ENCODE measurements around the gene GAS2L2.
"Not testable (repeated sequence)": the region's sequence is repeated elsewhere in the genome, so short reads cannot be mapped to it uniquely, and the experiment has no call there.

Gene GAS2L2

DNA sequence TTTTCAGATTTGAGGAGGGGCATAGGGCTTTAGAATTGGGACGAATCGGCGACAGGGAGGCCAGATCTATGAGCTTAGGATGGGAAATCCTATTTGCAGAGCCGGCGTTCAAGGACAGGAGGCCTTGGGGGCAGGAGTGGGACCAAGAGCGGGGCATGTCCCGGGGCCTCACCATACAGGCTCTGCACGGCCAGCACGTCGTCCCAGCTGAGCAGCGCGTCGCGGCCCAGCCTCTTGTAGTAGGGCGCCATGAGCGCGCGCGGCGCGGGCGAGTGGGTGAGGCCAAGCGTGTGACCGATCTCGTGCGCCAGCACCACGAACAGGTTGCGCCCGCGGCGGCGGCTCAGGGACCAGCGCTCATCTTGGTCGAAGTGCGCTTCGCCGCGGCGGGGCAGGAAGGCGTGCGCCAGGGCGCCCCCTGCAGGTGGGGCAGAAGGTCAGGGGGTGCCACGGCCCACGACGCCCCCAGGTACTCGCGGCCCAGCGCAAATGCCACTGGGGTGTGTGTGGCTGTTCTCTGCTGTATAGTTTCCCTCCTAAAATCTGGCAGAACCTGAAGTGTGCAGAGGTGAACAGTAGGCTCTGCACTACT lies 17.0 kb upstream of the GAS2L2 start:
- DNase-seq = no peak

DNA sequence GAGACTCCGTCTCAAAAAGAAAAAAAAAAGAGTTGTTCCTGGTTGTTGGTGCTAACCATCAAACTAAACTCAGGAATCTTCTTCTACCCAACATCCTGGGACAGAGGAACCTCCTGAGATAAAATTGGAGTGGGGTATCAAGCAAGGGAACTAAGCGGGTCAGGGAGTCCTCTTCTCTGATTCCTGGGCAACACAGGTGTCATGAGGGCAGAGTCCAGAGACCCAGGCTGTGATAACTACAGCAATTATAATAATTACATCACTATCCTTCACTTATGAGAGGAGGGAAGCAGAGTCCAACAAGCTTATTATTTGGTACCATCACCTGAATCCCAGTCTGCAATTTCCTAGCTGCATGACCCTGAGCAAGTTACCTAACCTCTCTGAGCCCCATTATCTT lies 15.8 kb upstream of the GAS2L2 start:
- DNase-seq = no peak

DNA sequence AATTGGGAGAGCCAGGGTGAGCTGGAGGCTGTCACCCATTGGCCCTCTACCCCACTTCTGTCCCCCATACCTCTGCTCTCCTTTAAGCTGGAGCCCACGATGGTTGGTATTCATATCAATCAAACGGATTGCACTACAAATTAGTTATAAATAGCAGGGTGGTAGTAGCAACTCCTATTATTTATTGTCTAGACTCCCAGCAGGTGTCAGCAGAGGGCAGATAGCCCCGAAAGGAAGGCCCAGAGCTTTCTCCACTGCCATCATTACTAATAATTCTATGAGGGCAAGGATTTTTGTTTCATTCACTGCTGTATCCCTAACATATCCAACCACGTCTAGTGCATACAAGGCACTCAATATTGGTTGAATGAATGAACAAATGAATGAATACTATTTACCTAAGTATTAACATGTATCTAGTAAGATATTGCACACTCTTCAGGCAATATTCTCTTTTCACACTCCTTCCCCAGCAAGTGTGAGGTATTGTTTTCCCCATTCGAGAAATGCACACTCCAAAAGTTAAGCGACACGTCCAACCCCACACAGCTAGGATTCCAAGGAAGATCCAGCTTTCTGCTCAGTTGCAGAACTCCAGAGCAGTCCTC lies 14.0 kb upstream of the GAS2L2 start:
- DNase-seq = peak; percentile 10

DNA sequence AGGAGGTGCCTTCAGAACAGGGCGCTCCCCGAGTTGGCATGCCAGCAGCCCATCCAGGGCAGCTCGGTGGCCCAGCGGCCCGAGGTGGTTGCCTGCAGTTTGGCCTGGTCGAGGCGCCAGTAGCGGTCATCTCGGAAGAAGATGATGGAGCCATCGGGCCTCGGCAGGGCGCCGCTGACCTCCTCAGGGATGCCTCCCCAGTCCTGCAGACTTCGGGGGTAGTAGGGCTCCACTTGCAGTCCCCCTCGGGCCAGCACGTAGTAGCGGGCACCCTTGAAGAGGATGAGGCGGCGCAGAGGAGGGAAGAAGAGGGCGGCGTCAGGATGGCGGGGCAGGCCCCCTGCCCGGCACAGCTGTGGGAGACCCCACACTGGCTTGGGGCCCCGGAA lies 13.4 kb upstream of the GAS2L2 start:
- DNase-seq = no peak

DNA sequence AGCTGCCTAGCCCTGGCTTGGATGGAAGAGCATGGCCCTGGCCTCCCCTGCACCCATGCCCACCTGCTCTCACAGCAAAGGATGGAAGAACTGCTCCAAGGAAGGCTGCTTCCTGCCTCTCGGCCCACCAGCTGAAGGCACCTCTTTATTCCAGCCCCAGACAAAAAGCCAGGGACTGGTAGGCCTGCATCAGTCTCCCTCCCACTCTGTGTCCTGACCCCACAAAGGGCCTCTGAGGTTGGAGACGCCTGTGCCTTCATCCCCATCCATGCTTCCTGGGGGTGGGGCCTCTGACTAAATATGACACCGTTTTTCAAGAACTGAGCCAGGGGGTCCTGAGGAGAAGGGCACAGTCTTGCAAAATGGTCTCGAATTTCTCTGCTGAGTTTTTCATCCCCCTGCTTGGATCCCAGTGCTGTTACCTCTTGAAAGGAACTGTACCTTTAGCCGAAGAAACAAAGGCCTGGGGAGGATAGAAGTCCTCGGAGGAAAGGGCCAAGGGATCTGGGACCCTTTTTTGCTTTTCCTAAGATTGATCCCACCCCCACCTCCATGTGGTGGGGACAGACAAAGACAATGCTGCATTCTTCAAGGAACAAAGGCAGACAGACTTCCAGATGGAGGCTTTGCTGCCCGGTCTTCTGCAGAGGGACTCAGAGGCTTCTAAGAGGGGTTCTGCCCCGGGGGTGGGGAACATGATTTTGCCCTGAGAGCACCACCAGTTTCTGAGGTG lies 12.9 kb upstream of the GAS2L2 start:
- no peak for DNase-seq

DNA sequence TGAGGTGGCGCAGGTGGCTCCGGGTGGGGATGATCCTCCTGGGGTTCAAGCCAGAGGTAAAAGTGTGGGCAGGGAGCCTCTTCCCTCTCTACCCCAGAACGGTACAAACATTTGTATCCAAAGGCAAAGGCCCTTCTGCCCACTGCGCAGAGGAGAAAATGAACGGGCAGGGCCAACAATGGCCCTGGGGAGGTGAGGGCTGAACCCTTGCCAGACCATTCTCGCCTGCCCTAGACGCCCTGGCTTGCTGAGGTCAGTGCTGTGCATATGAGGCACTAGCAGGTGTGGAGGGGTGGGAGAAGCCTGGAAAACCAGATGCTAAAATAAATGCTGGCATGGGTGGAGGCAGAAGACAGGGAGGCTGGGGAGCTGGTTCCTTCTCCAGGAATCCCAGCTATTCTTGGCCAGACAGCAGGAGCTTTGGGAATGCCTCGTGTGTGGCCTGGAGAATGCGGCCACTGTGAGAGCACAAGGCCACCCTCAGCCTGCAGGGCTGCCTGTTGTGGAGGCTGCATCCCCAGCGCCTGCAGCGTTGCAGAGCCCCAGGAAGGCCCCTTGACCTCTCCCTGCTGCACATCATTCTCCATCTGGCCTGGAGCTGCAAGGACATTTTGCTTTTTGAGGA lies 12.2 kb upstream of the GAS2L2 start:
- no peak for DNase-seq

DNA sequence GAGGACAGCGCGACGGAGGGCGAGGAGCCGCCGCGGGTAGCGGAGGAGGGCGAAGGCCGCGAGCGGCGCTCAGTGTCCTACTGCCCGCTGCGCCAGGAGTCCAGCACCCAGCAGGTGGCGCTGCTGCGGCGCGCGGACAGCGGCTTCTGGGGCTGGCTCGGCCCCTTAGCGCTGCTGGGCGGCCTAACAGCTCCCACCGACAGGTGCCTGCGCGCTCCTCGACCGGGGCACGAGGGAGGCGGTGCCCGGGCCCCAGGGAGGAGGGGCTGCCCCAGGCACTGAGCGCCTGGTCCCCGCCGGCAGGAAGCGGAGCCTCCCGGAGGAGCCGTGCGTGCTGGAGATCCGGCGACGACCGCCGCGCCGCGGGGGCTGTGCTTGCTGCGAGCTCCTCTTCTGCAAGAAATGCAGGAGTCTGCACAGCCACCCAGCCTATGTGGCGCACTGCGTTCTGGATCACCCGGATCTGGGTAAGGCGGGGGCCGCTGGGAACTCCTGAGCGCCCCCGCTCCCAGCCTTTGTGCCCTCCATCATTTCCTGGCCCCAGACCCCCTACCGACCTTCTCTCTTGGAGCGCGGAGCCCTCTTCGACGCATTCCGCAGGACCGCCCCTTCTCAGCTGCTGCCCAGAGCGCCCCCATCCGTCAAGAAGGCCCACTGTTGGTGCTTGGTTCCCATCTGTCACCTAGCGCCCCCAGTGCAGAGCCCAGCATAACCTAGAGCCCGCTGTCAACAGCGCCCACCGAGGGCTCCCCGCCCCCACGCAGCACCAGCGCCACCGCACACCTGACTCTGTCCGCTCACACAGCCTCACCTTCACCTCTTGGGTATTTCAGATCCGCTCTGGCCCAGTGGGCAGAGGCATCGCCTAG lies 11.3 kb upstream of the GAS2L2 start:
- DNase-seq = peak; percentile 85

DNA sequence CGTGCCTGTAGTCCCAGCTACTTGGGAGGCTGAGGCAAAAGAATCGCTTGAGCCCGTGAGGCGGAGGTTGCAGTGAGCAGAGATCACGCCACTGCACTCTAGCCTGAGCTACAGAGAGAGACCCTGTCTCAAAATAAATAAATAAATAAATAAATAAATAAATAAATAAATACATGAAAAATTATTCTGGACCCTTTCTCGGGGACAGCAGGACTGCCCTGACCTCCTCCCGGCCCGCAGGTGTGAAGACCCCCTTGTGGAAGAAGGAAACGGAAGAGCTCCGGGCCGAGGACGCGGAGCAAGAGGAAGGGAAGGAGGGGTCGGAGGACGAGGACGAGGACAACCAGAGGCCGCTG lies 10.7 kb upstream of the GAS2L2 start:
- no peak for DNase-seq

DNA sequence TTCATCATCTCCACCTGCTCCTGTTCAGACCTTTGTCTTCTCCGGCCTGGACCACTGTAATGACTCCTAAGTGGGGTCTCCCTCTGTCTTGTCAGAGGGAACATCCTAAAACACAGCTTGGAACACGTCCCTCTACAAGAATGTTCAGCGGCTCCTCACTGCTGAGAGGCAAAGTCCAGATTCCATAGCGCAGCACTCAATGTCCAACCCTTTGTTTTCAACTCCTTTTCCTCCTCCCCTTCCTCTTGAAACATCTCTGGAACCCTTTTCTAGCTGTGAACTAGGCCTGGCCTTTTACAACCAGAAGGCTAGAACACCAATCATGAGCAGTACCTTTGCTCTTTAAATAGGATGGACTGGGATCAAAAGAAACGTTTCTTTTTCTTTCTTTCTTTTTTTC lies 8.6 kb upstream of the GAS2L2 start:
- no peak for DNase-seq

DNA sequence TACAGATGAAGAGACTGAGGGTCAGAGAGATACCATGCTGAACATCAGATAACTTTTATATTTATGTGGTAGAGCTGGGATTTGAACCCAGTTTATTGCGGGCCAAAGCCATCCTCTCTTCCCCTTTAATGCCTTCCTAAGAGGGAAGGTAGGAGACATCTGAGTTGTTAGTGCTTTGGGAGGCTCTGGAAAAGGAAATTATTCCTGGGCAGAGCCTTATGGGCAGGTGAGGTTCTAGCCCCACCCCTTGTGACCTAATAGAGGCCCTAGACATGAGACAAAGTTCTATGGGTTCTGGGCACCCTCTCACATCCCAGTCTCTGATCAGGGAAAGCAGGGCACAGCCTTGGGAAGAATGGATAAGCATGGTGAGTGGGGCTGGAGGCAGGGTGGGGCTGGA lies 7.5 kb upstream of the GAS2L2 start, which contains the start of gene C17orf50:
Gene C17orf50 (plus strand): TSS at position 301 of the 400 bp plus-strand sequence. CDS start 55 bp downstream, at position 356.
- DNase-seq = no peak

DNA sequence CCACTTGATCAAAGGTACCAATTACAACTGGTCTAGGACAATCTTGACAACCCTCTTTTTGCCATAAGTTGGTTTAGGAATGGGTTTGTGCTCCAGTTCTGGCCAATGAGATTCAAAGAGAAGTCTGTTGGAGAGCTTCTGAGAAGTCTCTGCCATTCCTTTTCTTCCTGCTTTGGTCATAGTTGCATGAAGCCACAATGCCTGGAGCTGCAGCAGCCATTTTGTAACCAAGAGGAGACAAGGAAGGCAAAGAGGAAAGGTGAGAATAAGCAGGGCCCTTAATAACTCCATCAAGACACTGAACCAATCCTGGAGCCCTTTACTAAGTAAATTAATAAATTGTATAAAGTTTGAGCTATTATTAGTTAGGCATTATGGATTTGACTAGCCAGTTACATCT lies 4.2 kb upstream of the GAS2L2 start:
- no peak for DNase-seq

DNA sequence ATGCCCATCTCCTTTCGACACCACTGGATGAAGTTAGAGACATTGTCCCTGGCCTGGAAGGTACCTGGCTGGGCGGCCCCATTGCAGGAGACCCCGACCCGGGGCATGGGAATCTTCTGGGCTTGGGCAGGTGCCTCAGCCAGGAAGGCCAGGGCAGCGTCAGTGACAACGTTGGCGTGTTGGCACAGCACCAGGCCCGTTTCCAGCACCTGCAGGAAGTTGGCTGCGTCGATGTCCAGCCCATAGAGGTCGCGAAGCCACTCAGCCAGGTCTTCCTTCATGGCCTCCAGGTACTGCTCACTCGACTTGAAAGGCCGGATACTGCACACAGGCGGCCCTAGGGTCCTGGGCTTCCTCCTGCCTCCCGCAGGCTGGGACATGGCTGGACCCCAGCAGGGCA lies 568 bp downstream of the GAS2L2 start:
- no peak for DNase-seq

DNA sequence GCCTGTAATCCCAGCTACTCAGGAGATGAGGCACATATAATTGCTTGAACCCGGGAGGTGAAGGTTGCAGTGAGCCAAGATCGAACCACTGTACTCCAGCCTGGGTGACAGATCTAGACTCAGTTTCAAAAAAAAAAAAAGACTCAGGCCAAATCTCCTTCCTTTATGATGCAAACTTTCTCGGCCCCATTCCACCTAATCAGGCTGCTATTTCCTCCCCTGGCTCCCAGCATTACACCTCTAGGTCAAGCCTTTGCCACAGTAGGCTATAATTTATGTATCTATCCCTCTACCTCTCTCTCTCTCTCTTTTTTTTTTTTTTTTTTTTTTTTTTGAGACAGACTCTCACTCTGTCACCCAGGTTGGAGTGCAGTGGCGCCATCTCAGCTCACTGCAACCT lies 1.5 kb downstream of the GAS2L2 start:
- not testable (repeated sequence) for DNase-seq

DNA sequence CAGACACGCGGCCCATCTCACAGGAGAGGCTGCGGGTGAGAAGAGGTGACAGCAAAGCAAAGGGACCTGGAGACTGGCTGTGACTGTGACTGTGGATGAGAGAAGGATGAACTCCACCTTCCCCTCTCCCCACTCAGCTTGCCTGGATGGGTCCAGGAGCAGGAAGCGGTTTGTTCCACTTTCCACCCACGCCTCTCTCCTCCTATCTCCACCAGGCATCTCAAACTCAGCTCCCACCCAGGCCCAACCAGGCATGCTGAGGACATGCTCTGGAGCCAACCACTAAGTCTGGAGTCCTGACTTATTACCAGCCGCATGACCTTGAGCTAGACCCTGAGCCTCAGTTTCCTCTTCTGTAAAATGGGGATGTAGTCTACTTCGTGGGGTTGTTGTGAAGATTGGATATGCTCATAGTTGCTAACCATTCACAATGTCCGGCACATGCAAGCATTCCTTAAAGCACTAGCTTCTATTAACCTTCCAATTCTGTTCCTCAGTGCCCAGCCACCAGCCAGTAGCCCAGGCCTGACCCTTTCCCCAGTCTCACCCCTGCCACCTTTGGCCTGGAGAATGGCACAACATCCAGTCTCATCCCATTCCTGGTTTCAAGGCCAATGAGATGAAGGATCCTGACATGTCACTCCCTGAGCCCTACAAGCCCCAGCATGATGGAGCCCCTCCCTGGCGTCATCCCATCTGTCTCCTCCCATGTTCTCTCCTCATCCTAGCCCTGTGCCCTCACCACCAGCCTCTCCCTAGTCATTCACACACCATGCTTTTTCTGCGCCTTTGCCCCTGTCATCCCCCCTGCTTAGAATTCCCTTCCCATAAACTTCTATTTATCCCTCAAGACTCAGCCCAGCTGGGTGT lies 2.3 kb downstream of the GAS2L2 start:
- DNase-seq = peak; percentile 27

DNA sequence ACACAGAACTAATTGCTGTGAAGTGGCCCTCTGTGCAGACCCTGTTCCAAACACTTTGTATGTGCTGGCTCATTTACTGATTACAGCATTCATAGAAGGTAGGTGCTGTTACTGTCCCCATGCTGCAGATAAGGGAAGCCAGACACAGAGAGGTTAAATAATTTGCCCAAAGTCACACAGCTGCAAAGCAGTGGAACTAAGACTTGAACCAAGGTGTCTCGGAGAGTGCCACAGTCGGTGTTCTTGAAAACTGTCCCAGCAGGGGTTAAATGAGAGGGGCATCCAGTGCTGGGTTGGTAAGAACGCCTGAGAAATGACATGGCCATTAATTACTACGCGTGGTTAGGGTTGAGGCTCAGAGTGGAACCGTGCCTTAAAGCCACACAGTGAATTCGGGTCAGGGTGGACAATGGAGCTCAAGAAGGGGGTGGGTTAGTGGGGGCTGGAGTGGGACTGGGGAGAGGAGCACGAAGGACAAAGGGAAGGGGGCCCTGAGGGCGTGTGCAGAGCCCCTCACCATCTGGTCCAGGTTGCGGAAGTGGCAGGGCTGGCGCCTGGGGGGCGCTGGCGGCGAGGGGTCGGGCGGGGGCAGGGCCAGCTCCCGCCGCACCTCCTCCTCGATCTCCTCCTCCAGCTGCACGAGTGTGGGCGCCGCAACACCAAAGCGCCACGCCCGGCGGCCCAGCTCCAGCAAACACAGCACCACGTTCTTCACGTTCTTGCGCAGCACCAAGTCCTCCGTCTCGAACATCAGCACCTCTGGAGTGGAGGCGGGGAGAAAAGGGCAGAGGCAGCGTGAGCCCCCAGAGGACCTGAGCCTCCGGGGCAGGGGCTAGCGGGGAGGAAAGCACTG lies 3.3 kb downstream of the GAS2L2 start:
- DNase-seq = no peak

DNA sequence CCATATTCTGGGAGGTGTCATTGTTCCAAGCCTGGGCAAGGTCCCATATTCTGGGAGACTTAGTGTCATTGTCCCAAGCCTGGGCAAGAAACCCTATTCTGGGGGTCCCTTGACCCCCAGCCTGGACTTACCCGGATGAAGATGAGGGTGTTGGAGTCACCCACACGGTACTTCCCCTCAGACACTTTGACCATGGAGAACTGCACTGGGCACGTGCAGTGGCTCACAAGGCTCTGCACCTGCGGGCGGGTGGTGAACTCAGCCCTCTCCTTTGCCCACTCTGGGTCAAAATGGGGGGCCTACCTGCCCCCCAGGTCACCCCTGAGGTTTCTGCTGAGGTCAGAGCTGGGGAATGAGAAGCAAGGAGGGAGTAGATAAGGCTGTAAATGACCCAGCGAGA lies 4.1 kb downstream of the GAS2L2 start:
- no peak for DNase-seq

DNA sequence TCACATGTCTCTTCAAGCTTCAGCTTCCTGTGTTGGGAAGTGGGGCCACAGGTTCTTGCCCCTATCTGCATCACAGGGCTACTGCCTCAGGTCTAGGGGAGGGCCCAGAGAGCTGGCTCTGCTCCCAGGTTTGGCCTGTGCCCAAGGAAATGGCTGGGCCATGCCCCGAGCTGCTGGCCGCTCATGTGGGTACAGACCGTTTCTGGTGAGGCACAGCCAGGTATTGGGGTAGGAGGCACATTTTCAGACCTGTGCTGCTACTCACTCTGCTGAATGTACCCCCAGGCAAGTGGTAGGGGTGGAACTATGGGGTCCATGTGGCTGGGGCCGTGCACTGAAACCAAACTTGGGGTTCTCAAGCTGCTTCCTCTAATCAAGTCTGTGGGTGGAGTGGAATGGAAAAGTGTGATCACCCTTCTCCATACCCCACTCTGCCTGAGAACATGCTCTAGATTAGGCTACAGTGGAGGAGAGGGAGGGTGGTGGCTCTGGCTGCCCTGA lies 4.6 kb downstream of the GAS2L2 start:
- DNase-seq = no peak

DNA sequence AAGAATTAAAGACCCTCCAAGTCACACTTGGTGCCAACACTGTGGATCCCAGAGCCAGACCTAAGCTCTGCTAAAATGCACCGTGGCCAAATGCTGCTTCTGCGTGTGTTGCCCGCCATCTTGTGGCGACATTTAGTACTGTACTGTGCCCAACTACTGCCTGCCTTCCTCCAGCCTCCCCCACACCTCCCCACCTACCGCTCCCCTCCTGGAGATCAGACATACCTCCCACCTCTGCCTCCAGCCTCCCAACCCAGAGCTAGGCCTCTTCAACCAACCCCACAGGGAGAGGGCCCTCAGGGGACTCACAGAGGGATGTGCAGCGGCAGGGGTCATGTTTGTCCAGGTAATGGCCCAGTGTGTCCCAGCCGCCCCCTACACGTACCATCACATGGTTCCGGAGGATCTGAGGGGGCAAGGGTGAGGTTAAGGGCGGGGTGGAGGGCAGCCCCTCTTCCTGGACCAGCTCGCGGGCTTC lies 5.5 kb downstream of the GAS2L2 start:
- peak; percentile 70 for DNase-seq

DNA sequence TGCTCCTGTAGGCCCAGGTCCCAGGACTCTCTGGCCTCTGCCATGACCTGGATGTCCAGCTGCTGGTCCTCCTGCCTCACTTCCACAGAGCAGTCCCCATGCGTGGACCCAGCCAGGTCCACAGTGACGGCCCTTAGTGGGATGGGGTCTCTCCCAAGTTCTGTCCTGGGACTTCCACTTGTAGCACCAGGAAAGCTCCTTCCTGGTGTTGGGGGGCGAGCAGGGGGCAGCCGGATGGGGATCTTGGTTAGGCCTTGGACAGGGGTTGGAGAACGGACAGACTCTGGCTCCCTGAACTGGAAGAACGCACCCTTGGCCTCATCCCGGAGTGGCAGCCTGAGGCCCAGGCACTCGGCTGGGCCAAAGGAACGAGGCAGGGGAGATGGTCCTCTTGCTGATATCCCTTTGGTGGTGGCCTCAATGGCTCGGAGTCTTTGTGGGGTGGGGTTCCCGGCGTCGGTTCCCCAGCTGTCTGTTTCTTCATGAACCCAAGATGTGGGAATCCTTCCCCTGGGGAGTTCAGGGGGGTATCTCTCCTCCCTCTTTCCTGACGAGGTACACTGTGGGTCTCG lies 7.2 kb downstream of the GAS2L2 start:
- no peak for DNase-seq

DNA sequence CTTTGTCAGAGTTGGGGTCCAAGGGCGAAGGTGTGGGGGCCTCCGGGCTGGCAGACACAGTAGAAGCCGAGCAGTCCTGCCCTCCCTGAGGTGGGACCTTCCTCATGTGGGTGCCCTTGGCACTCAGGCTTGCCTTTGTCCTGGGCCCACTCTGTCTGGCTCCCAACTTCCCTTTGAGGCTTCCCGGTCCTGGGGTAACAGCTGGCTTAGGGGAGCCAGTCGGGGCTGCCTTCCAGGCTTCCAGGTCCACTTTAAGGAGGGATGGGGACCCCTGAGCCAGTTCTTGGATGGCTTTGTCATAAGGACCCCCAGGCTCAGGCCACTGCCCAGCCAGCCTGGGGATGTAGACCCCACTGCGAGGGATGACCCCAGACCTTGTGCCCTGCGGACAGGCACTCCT lies 7.8 kb downstream of the GAS2L2 start:
- no peak for DNase-seq

All from NCI-H2171 (cell line).